Body of pancreas (tissue), 4 donors: ENCODE results near the gene PKP4. TPM values are rescaled to one million over a fixed set of nuclear protein-coding genes. Genes with fewer than 3 reads are reported as not detected.
"Not testable (repeated sequence)": the region's sequence is repeated elsewhere in the genome, so short reads cannot be mapped to it uniquely, and the experiment has no call there.

Experiments used
- ATAC-seq: fragments of 150-250 bp; one replicate; pipeline ENCODE4 v1.9.1; 2016
- DNase-seq, 4 donors: peaks; one replicate each; pipeline ENCODE4 v3.0.0-alpha.2; 2019
- H3K27ac ChIP-seq, 4 donors: fragments of 200-600 bp; sonication (generic); 1 replicate in 3 of 4; 2 replicates in 1 of 4; pipeline versions ENCODE4 v1.5.1 to v1.6.1; 2016 to 2019; ENCODE audit warnings: mild to moderate bottlenecking in 1 of 4, mixed read lengths in 1 of 4, moderate library complexity in 1 of 4
- H3K27me3 ChIP-seq, 2 donors: fragments of 200-600 bp; sonication (generic); one replicate each; pipeline ENCODE4 v1.6.0; 2016; ENCODE audit warnings: mild to moderate bottlenecking in 1 of 2
- H3K36me3 ChIP-seq, 2 donors: fragments of 200-600 bp; sonication (generic); replicated peaks in 1 of 2; 2 replicates each; pipeline ENCODE4 v1.5.1; 2016; ENCODE audit warnings: low read depth in 2 of 2; ENCODE audit not compliant: insufficient read depth in 1 of 2
- H3K4me1 ChIP-seq: fragments of 200-600 bp; sonication (generic); one replicate; pipeline ENCODE4 v1.6.0; 2016
- H3K4me3 ChIP-seq, 2 donors: fragments of 200-600 bp; sonication (generic); 1 replicate in 1 of 2; 2 replicates in 1 of 2; pipeline ENCODE4 v1.5.1; 2016 to 2019
- H3K9me3 ChIP-seq, 3 donors: fragments of 200-600 bp; sonication (generic); 1 replicate in 2 of 3; 2 replicates in 1 of 3; pipeline ENCODE4 v1.5.1; 2016
- CTCF ChIP-seq, 7 experiments: fragments of 450-650 bp in 4 of 7; fragments of 200-600 bp in 3 of 7; sonication (generic) in 3 of 7; IDR thresholded peaks; one replicate each; pipeline ENCODE4 v1.5.1; 2016 to 2019; ENCODE audit warnings: antibody characterized with exemption in 7 of 7
- POLR2A ChIP-seq, 3 donors: fragments of 450-650 bp; IDR thresholded peaks; one replicate each; pipeline ENCODE4 v1.6.1; 2016; ENCODE audit warnings: antibody characterized with exemption in 3 of 3, mild to moderate bottlenecking in 2 of 3
- WGBS, 2 donors: methylation state at CpG; one replicate each; pipeline ENCODE4 v1.1.5; 2017; 5-methylcytosine and 5-hydroxymethylcytosine counted together
- intact Hi-C: fragments of 100-400 bp; cut with DNase I; formaldehyde crosslinking; loops from one replicate; pipeline ENCODE4 v1.15.1; 2023
- total RNA-seq, 2 donors: library from RNA; depleted of rRNA; stranded (reverse); fragments of >200 nt; gene quantifications; one replicate each; pipeline ENCODE4 v1.1.0, GENCODE V29; 2016

The PKP4 gene
- total RNA-seq, 2 donors from 2014 or later: 36.3 to 50.1 TPM

GRCh38 chr2:158412206-158412605, 44.5 kb upstream of the PKP4 start:
- TF ChIP-seq CTCF (IDR thresholded peaks at IDR 0.05) (no peak), POLR2A (IDR thresholded peaks at IDR 0.05) (no peak)

GRCh38 chr2:158413581-158413980, 43.2 kb upstream of the PKP4 start:
- Histone ChIP-seq H3K36me3 (no peaks in the 10 kb centered on the region), H3K4me1 (no peaks in the 10 kb centered on the region), H3K4me3 (no peak overlapping the region), H3K9me3 (no peaks in the 10 kb centered on the region), H3K27me3 (no peaks in the 10 kb centered on the region), H3K27ac (no peak overlapping the region)
- intact Hi-C loops: no loop called here
- ATAC-seq: no peak
- 36 to 51% methylated on average over 2 of the region's 2 CpGs for WGBS, 2 donors
- TF ChIP-seq CTCF (IDR thresholded peaks at IDR 0.05) (no peak), POLR2A (IDR thresholded peaks at IDR 0.05) (no peak)
- no peak for DNase-seq

More at GRCh38 chr2:158412206-158412605, 44.5 kb upstream of the PKP4 start:
- WGBS, 2 donors: 34 to 44% methylated on average over 3 of the region's 3 CpGs
- DNase-seq: no peak
- no peaks in the 10 kb centered on the region for H3K9me3 ChIP-seq
- no peak for ATAC-seq
- H3K36me3 ChIP-seq: no peaks in the 10 kb centered on the region
- intact Hi-C loops: no loop called here
- no peak overlapping the region for H3K27ac ChIP-seq
- no peaks in the 10 kb centered on the region for H3K27me3 ChIP-seq
- H3K4me3 ChIP-seq: no peak overlapping the region
- H3K4me1 ChIP-seq: no peaks in the 10 kb centered on the region

- H3K4me1 ChIP-seq: no peaks in the 10 kb centered on the region
- no peak overlapping the region for H3K27ac ChIP-seq
- H3K9me3 ChIP-seq: no peaks in the 10 kb centered on the region
- 70 to 90% methylated on average over 1 of the region's 1 CpG for WGBS, 2 donors
- TF ChIP-seq POLR2A (IDR thresholded peaks at IDR 0.05) (no peak), CTCF (IDR thresholded peaks at IDR 0.05) (no peak)
- ATAC-seq (no peak), DNase-seq (no peak)
- no peaks in the 10 kb centered on the region for H3K36me3 ChIP-seq
- intact Hi-C loops: no loop called here
- H3K4me3 ChIP-seq: no peak overlapping the region
- H3K27me3 ChIP-seq: no peaks in the 10 kb centered on the region
Observed at GRCh38 chr2:158414538-158414937, 42.2 kb upstream of the PKP4 start.

GRCh38 chr2:158432117-158432516, 24.6 kb upstream of the PKP4 start:
- H3K4me3 ChIP-seq: no peak overlapping the region
- H3K4me1 ChIP-seq: no peaks in the 10 kb centered on the region
- no peak overlapping the region for H3K27ac ChIP-seq
- H3K36me3 ChIP-seq: no peaks in the 10 kb centered on the region
- H3K9me3 ChIP-seq: no peaks in the 10 kb centered on the region
- DNase-seq: no peak
- no peak for ATAC-seq
- no peaks in the 10 kb centered on the region for H3K27me3 ChIP-seq
- intact Hi-C loops: no loop called here
- TF ChIP-seq CTCF (IDR thresholded peaks at IDR 0.05) (no peak), POLR2A (IDR thresholded peaks at IDR 0.05) (no peak)

- H3K4me3 ChIP-seq, H3K27me3 ChIP-seq, H3K4me1 ChIP-seq, H3K9me3 ChIP-seq, intact Hi-C loops, H3K36me3 ChIP-seq, DNase-seq, H3K27ac ChIP-seq, ATAC-seq: not testable (repeated sequence)
- 84 to 89% methylated on average over 12 to 13 of the region's 13 CpGs for WGBS, 2 donors
Observed at GRCh38 chr2:158433716-158434115, 23.0 kb upstream of the PKP4 start.

GRCh38 chr2:158439062-158439461, 17.7 kb upstream of the PKP4 start:
- H3K9me3 ChIP-seq, intact Hi-C loops, H3K4me3 ChIP-seq, DNase-seq, H3K27me3 ChIP-seq, ATAC-seq, H3K27ac ChIP-seq, H3K36me3 ChIP-seq, H3K4me1 ChIP-seq: not testable (repeated sequence)
- 77 to 92% methylated on average over 3 to 4 of the region's 4 CpGs for WGBS, 2 donors
